GM19324 (cell line): ENCODE results near the gene DUOX1.
"Not testable (repeated sequence)": the region's sequence is repeated elsewhere in the genome, so short reads cannot be mapped to it uniquely, and the experiment has no call there.

Experiments used
- ATAC-seq: cut with Tn5 transposase; IDR thresholded peaks from one replicate; pipeline ENCODE4 v1.9.1; 2021; ENCODE audit warnings: mild to moderate bottlenecking, moderate library complexity; ENCODE audit not compliant: unreplicated experiment, low FRiP score

DUOX1 gene

DNA sequence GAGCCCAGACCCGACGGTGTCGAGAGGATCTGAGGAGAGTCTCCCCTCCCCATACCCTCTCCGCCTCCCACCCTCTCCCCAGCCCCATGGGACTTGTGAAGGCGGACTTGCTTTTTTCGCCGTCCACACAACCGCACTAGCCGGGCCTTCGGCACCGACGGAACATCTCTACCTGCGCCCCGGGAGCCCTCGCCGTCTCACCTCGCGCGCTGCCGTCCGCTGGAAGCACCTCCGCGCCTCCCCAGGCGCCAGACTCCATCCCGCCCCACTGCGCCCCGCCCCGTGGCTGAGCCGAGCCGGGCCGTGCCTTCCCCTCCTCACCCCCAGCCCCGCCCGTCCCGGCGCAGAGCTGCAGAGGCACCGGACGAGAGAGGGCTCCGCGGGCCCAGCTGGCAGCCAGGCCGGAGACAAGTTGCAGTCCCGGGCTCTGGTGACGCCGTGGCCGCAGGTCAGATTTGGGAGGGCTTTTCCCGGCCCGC is at the start of gene DUOX1, which contains the start of gene DUOXA1:
Gene DUOX1, plus strand, starts transcription at position 344 of the 479 bp plus-strand sequence. CDS start 1,973 bp downstream, outside the sequence.
Gene DUOXA1, minus strand, starts transcription at position 229 of the 479 bp plus-strand sequence. CDS start 6,865 bp downstream, outside the sequence.
- ATAC-seq = no peak

DNA sequence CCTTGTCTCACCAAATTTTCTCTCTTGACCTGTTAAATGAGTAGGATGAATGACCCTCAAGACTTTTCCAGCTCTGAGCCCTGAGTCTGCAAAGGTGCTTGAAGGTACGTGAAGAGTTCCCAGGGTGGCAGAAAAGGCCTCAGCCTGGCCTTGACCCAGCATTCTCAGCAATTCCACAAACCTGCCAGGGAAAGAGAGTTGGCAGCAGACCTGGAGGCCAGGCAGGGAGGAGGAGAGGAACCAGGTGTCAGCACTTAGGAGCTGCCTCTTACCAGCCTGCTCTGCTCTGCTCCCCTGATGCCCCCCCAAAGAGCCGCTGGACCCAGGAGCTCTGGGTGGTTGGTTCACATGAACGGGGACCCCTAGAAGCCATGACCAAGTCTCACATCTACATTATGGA is 49.2 kb upstream of the DUOX1 start:
- not testable (repeated sequence) for ATAC-seq

DNA sequence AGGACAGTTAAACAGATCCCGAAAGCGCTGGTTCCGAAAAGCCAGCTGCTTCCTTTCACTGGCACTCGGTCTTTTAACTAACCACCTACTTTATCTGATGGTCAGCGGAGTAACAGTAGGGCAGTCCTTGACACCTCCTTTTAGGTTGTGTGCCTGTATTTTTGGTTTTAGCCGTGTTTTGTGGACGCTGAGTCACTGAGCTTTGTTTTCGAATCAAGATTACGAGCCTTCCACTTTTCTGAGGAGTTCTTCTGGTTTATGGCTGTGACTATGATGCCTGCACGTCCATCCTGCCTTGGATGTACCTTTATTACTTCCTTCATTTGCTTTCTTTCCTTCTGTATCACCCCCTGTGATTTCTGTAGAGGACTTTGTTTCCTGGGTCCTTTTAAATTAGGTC is 47.4 kb upstream of the DUOX1 start:
- ATAC-seq = not testable (repeated sequence)

DNA sequence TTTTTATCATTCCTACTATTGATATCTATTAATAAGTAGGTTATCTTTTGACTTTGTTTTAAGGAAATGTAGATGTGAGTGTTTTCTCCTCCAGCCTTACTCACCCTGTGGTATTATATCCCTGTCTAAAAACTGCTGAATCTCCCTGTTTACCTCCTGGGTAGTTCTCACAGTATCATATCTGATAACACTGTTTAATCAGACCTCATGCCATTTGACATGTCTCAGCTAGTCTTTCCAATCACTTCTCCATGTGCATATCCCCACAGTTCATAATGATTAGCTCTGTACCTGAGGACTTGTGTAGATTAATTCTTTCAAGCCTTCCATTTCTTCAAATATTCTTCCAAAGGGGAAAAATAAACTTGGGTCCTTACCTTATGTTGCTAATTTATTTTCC is 46.6 kb upstream of the DUOX1 start:
- ATAC-seq = no peak

DNA sequence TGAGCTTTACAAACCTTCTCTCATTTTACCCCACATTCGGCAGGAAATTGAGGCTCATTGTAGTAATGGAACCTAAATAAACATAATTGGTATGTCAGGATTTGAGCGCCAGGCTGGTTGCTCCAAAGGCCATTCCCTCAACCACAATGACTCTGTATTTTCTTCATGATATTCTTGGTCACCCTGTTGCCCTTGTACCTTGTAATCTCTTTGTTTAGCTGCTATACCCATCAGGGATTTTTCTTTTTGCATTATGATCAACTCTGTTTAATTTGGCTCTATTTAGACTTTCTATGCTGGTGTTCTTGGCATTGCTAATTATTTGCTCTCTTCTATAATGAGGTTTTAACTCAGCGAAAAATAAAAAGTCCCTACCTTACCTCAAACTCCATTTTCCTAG is 45.6 kb upstream of the DUOX1 start:
- no peak for ATAC-seq

DNA sequence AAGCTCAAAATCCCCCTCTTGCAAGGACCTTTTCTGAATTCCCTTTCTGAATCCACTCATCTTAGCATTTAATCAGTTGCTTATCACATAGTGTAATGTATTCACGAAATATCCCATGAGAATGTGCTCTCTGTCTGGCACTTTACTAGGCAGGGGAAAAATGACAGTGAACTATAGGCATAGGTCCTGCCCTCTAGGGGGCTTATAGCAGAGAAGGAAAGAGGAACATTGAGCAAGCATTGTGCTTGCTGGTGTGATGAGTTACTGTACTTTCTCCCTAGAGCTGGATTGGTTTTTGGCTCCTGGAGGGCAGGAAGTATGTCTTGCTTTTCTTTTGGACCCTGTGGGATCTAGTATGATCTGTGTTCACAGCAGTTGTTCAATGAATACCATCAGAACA is 42.3 kb upstream of the DUOX1 start:
- ATAC-seq = no peak

DNA sequence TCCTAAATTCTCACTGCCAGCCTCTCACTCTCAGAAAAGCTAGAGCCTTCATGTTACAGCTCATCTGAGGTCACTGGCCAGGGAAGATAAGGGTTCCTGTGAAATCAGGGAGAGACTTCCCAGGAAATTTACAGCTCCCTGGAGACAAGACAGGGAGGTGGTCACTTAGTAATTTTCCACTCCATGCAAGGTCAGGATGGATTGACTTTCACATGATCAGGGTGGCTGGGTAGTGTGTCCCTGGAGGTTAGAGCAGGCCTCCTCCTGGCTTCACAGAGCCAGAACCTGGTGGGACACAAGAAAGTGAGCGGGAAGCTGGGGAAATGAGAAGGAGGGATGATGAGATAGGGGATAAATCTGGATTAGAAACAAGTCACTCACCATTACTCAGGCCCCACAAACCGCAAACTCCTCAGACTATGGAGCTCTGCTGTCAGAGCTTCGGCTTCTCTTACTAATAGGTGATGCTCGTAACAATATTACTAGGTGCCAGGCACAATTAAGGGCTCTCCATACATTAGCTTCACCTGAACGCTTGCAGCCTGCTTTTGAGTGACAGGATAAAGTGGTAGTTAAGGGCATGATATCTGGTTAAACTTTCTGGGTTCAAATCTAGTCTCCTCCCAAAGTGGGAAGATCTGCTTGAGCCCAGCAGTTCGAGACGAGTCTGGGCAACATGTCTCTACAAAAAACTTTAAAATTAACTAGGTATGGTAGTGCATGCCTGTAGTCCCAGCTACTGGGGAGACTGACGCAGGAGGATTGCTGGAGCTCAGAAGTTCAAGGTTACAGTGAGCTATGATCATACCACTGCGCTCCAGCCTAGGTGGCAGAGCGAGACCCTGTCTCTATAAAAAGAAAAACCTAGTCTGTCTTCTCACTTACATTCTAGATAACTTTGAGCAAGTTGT is 40.7 kb upstream of the DUOX1 start:
- ATAC-seq = no peak

DNA sequence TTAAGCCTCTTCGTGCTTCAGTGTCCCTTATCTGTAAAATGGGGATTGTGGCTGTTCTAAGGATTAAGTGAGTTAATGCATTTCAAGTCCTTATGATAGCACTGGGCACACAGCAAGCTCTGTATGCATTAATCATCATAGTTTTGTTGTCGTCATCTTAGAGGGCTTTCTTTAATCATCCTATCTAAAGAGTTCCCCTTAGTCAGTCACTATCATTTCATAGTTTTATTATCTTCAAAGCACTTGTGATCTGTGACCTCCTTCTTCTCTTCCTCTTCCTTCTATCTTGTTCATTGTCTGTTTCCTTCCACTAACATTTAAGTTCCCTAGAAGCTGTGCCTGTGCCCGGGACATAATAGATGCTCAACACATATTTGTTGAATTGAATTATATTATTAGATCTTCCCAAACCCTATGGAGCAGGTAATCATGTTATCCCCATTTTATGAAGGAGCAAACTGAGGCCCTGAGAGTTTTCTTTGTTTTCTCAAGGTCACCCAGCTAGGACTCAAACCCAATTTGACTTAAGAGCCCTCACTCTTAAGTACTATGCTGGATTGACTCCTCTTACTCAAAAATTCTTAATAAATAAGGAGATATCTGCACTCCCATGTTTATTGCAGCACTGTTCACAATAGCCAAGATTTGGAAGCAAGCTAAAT is 40.0 kb upstream of the DUOX1 start:
- no peak for ATAC-seq

DNA sequence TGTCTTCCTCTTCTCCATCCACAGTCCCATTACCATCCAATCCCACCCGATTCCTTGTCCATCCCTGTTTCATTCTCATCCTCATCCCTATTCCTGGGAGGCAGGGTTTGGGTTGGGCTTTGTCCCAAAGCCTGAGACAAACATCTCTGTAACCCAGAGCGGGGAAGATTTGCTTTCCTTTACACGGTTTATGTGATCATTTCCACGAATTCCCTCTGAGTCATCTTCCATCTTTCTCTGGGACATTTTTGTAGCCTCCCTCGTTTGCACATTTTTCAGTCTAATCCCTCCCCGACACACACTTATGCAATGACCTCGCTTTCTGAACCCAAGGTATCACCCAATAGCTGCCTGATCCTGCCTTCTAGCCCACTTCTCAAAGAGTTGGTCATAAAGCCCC is 38.6 kb upstream of the DUOX1 start:
- ATAC-seq = no peak

DNA sequence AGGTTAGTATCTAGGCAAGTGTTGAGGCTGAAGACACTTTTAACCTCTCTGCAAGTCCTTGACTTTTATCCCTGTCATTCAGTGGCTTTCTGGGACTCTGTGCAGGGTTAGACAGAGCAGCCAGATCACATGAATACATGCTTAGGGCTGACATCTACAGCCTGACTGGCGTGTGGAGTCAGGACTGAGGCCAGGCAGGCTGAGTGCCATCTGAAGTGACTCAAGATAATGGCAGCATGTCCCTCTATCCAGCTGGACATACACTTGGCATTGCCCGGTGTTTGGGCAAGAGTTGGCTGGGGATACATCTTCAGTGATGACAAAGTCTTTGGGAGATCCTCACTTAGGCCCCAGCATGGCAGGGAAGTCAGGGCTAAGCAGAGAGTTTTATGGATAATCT is 38.2 kb upstream of the DUOX1 start:
- ATAC-seq = no peak

DNA sequence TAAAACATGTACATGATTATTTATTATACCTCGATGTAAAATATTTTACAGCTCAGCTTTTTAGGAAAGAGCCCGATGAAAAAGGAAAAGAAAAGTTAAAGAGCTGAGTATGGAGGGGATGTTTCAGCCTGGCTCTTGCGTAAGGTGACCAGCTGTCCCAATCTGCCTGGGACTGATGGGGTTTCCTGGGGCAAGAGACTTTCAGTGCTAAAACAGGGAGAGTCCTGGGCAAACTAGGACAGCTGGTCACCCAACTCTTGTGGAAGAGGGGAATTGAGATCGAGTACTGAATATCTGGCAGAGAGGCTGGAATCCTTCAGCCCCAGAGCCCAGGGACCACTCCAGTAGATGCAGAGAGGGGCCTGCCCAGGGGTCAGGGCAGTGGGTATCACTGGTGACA is 36.8 kb upstream of the DUOX1 start:
- no peak for ATAC-seq

DNA sequence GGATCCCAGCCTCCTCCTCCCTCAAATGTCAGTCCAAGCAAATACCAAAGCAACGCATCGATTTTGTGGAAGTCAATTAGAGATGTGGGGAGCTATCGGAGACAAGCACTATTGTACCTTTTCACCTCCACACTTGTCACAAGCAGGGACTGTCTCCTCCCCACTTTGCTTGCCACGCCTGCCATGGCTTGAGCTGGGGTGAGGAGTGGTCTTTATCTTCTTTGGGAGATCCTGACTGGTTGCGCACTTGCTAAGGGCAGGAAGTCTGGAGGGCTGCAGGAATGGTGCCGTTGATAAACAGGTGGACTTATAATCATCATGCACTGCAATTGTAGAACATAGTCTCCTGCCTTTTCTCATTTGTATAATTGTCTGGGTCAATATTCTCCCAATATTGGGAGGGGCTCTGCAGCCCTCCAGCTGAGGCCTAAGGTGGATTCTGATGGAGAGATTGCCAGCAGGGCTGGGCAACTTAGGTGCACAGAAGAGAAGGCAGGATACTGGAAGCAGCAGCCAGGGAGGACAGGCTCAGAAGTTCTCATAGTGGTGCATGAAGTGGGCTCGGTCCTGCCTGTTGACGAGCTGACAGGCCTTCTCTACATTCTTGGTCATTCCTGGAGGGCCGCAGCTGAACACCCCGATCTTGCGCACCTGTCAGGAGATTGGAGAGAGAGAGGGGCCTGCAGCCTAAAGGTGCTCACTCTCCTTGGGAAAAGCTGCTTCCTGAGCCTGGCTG is 36.0 kb upstream of the DUOX1 start:
- no peak for ATAC-seq

DNA sequence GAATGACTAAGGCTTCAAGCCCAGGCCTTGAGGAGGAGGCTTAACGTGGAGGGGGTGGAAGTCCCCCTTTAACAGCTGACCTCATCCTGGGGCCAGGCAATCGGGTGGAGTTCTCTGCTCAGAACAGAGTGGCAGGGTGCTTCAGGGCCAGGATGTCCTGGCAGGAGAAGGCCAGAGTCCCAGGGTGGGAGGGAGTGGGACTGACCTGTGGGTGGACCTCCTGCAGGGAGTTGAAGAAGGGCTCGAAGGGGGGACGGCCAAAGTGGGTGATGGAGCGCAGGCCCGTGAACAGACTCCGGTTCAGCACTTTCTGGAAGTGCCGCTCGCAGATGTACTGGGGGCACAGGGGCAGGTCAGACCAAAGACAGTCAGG is 35.5 kb upstream of the DUOX1 start:
- no peak for ATAC-seq

DNA sequence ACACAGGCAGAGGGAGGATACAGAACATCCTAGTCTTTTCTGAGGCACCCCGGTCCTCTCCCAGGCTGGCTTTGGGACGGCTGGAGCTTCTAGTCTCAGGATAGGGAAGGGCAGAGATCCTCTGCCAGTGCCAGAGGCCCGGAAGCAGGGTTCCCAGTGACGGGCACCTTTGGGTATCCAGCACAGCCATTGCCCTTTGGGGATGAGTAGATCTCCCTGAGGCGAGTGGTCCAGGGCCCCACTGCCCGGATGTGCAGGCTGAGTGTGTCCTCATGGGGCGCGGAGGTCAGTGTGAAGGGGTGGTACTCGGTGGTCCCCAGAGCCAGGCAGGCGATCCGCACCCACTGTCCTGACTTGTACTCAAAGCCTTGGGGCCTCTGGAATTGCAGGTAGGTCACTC is 34.1 kb upstream of the DUOX1 start:
- ATAC-seq = no peak

DNA sequence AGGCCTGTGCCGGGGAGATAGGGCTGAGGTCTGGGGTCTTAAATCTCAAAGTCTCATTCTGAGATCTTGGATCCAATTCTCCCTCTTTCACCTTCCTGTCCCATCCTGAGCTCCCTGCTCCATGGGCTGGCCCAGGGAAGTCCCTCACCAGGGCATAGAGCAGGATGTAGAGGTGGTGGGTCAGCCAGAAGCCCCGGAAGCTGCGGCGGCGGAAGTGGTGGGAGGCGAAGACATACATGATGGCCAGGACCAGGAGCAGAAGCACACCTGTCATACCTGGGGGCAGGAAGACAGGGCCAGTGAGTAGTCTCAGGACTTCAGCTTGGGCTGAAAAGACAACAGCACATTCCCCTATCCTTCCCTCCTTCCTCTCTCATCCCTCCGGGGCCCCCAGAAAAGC is 32.3 kb upstream of the DUOX1 start:
- no peak for ATAC-seq

DNA sequence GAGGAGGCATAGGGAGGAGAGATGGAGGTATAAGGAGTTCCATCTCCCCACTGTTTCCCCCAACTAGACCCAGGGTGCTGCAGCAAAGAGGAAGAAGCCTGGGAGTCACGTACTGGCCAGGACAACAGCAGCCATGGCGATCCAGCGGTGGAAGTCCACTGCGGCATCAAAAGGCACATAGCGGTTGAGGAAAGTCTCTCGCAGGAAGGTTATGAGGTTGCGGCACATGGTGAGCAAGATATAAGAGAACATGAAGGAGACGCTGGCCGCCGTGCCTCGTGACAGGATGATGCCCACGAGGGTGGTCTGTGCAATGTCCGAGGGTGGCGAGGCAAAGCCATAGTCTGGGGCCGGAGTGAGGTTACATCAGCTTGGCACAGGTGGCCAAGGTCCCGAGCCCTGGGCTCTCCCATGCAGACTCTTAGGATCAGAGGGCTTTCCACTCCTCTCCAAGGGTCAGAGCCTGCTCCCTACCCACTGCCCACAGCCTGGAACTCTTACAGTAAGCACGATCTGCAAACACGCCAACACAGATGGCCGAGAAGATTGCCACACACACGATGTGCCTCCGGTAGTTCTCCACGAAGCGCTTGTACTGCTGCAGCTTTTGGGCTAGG is 30.1 kb upstream of the DUOX1 start:
- ATAC-seq = no peak

DNA sequence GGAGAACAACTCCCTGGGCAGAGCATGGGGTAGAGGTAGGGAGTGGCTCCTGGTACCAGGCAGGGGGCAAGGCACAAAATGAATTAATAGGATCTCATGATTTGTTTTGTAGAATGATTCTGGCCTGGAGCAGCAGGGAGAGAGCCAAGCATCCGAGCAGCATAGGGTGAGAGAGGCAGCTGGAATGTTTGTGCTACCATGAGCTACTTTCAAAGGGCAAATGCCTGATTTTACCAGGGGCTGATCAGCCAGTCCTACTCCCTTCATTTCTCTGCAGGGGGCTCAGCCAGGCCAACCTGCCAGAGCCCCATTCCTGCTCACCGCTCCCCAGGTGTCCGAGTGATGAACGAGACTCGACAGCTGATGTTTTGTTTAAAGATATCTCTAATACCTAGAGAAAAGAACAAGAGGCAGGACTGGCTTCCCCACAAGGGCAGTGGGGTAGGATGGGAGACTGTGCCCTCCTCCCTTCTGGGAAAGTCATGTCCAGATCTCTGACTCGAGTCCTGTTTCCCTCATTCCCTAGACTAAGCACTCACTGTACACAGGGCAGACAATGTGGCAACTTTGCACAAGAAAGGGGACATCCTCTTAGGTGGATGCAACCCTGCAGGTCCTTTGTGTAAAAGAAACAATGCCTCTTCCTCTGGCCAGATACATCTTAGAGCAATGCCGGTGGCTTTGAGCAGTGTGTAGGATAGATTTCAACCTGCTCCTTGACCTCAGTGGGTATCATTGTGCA is 28.7 kb upstream of the DUOX1 start:
- no peak for ATAC-seq

DNA sequence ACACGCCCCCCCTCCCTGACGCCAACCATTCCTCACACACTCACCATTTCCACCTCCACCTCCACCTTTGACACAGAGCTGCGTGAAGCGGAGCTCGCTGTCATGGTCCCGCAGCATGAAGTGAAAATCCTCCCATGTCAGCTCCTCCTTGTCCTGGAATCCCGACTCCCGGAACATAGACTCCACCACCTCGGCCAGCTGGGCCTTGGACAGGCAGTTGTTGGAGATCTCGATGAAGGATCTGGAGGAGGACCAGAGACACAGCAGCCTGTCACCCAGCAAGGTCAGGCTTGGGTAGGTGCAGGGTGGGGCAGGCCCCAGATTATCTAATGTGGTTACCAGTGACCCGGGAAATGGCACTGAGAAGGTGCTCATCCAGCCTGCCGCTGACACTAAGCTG is 28.0 kb upstream of the DUOX1 start:
- ATAC-seq = no peak

DNA sequence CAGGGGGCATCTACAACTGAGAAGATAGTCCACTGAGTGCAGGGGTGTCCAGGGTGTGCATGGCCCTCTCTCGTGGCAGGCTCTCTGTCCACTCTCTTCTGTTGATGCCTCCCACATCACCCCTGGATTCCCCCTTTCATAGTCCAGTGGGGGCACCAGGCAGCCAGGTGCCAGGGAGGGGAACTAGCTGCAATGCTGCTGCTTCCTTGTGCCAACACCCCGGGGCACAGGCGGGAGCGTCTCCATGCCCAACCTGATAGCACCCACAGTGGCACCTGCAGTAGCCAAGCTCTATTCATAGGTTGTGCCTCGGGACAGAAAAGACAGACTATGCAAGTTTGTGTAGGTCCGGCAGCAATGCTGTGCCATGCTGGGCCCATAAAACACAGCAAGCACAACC is 27.6 kb upstream of the DUOX1 start:
- ATAC-seq = no peak

DNA sequence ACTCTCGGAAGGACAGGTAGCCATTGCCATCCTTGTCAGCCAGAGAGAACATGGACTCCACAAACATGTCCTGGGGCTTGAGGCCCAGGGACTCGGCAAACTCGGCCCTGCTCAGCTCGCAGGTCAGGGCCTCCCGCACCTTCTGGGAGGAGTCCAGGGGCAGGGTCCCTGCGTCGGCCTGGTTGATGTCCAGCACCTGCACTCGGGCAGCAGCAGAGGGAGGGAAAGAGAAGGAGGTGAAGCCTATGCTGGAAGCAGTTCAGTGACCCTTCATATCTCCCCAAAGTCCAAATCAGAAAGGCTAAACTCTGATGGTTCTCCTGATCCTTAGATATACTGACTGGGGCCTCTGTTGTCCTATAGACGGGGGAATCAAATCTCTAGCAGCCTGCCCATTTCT is 25.6 kb upstream of the DUOX1 start:
- ATAC-seq = not testable (repeated sequence)
